Endothelial cell of coronary artery (primary cell): Measurements from ENCODE around the gene HS3ST6. TPM values are rescaled to one million over a fixed set of nuclear protein-coding genes. Genes with fewer than 3 reads are reported as not detected.

Source experiments
- total RNA-seq: library from RNA; depleted of rRNA; stranded (reverse); fragments of >200 nt; gene quantifications from 2 replicates; pipeline ENCODE4 v1.2.3, GENCODE V29; 2014

The HS3ST6 gene
- total RNA-seq: not detected in 2 replicates

DNA sequence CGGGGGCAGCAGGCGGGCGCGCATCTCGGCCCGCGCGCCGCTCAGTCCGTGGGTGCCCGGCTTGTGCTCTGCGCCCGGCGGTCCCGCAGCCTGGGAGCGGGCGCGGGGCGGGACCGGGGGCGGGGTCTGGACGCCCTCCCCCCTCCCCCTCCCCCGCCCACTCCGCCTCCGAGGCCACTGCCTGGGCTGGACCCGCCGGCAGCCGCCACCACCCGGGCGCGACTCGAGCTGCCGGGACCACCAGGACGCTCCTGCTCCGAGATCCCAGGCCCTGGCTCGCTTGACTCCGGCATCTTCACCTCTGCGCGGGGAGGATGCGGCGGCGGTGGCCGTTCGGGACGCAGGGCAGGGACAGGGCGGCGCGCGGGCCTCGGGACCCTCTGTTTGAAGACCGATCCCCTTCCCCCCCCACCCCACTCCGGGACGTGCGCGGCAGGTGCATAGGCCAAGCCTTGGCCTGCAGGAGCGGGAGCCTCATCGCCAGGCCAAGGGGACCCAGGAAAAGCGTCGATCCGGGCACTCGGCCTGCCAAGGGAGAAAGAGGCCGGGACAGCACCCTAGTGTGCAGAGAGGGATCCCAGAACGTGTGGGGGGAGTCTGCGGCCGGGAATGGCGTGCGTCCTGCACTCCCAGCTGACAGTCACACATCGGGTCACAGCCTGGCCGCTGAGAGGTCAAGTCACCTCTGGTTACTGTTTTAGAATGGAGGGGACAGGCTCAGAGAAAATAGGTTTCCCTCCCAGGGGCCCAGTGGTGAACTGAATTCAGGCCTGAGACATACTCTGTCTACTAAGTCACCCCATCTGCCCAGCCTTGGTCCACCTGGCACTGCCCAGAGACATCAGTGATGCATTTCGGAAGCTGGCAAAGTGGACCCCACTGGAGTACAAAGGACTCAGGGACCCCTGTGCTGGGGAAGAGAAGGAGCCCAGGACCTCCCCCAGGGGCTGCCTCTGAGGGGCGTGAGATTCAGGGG lies at the start of gene HS3ST6:
Gene HS3ST6 (minus strand): TSS at position 65 of the 976 bp plus-strand sequence. CDS start 92 bp downstream, outside the sequence.

DNA sequence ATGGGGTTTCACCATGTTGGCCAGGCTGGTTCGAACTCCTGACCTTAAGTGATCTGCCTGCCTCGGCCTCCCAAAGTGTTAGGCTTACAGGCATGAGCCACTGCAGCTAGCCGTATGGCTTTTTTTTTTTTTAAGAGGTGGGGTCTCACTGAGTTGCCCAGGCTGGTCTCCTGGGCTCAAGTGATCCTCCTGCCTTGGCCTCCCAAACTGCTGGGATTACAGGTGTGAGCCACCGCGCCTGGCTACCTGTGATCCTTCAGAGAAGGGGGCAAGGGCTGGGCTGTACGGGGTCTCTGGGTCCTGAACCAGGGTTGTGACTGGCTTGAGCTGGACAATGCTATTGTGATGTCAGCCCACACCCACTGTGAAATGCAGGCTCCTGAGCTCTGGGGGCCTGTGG lies 48.2 kb upstream of the HS3ST6 start, which contains the start of gene RNF151:
Gene RNF151 (plus strand): TSS at position 397 of the 400 bp plus-strand sequence. CDS start 26 bp downstream, outside the sequence.

GRCh38 chr16:1964506-1965395 lies 46.5 kb upstream of the HS3ST6 start, which contains the start of gene RPS2:
Gene RPS2 (minus strand): TSS chr16:1964826. CDS start chr16:1964625, 201 bp downstream.

DNA sequence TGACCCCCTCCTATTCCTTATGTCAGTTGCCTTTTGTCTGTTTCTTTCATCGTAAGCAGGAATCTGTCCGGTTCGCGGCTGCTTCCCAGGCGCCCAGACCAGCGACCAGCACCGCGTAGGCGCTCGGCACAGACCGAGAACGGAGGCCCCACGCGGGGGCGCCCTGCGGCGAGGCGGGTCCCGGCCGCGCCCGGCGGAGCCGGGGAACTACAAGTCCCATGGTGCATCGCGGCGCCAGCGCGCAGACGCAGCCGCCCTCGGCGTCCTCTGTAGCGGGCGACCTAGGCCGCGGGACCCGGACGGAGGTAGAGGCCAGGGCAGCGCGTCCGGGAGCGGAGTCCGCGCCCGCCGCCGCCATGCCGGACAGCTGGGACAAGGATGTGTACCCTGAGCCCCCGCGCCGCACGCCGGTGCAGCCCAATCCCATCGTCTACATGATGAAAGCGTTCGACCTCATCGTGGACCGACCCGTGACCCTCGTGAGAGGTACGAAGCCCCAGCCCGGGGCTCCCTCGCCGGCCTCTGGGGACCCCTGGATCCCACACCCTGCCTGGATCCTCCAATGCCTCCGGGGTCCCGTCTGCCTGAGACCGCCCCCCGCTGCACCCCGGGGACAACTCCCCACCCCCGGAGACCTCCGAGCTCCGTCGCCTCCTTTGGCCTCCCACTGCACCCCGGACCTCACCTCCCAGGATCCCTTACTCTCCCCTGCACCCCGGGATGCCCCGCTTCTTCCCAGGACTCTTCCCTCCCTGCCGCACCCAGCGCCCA lies 41.2 kb upstream of the HS3ST6 start, which contains the start of gene NDUFB10:
Gene NDUFB10 (plus strand): TSS at position 270 of the 771 bp plus-strand sequence. CDS start 87 bp downstream, at position 357.

DNA sequence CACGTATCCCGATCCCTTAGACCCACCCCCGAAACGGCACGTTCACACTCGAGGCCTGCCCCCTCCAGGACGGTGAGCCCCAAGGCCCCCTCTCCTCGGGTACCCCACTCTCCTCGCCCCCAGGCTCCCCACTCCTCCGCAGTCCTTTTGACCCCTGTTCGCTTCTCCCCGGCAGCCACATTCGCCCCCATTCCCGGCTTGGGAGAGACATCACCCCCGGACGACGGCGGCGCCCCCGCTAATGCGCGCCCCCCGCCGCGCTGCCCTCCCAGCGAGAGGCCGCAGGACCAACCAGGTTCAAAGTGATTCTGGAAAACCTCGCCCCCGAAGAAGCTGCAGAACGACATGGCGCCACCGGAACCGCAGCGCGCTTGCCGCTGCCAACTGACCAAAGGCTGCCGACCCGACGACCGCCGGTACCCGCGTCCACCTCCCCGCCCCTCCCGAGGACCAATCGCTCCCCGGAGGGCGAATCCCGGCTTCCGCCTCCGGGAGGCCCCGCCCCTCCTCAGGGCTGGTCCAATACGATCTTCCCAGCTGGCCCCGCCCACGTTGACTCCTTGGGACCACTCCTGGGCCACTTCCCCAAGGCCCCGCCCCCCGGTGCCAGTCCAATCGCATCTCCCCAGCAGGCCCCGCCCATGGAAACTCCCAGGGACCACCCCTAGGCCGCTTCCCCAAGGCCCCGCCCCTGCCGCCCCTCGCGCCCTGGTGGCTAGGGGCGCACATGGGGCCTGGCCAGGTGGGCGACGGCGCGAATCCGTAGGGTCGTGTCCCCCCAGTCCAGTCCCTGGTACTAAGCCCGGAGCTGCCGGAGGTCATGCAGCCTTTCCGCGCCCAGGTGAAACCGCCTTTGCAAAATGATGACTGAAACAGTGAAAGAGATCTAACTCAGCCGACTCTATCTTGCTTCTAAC lies 24.9 kb upstream of the HS3ST6 start, which contains the start of gene MSRB1:
Gene MSRB1 (minus strand): TSS at position 390 of the 917 bp plus-strand sequence. CDS start 43 bp downstream, at position 347.

GRCh38 chr16:1871974-1872635 lies 46.1 kb downstream of the HS3ST6 start, which contains the start of gene MEIOB:
Gene MEIOB (minus strand): TSS chr16:1872164. CDS start chr16:1868175, 3,989 bp downstream.

Other genes starting within 250 kb of the HS3ST6 start
- 42.3 and 45.2 TPM in 2 replicates for gene JPT2, start 240.1 kb downstream of the HS3ST6 start, total RNA-seq
- gene MAPK8IP3, start 212.2 kb downstream of the HS3ST6 start, total RNA-seq: 26.4 and 46.4 TPM in 2 replicates
- 32.7 and 53.0 TPM in 2 replicates for gene NME3, start 146.9 kb downstream of the HS3ST6 start, total RNA-seq
- 4.7 and 11.7 TPM in 2 replicates for gene EME2, start 145.6 kb downstream of the HS3ST6 start, total RNA-seq
- 107 and 111 TPM in 2 replicates for gene MRPS34, start 145.3 kb downstream of the HS3ST6 start, total RNA-seq
- gene SPSB3, start 135.8 kb downstream of the HS3ST6 start, total RNA-seq: 38.5 and 53.4 TPM in 2 replicates
- gene NUBP2, start 135.5 kb downstream of the HS3ST6 start, total RNA-seq: 73.8 and 74.3 TPM in 2 replicates
- not detected in 2 replicates for gene IGFALS, start 124.7 kb downstream of the HS3ST6 start, total RNA-seq
- gene HAGH, start 91.6 kb downstream of the HS3ST6 start, total RNA-seq: 74.0 and 91.0 TPM in 2 replicates
- 132 and 143 TPM in 2 replicates for gene FAHD1, start 91.2 kb downstream of the HS3ST6 start, total RNA-seq
- gene MEIOB, start 46.3 kb downstream of the HS3ST6 start, total RNA-seq: under 0.01 TPM in 1 of 2 replicates, not detected in the other
- 5.8 and 8.2 TPM in 2 replicates for gene MSRB1, start 24.8 kb upstream of the HS3ST6 start, total RNA-seq
- not detected in 2 replicates for gene RPL3L, start 36.3 kb upstream of the HS3ST6 start, total RNA-seq
- gene NDUFB10, start 41.1 kb upstream of the HS3ST6 start, total RNA-seq: 149 and 206 TPM in 2 replicates
- gene RPS2, start 46.4 kb upstream of the HS3ST6 start, total RNA-seq: 3,397 and 3,624 TPM in 2 replicates
- not detected in 2 replicates for gene RNF151, start 48.4 kb upstream of the HS3ST6 start, total RNA-seq
- 45.6 and 49.4 TPM in 2 replicates for gene TBL3, start 53.6 kb upstream of the HS3ST6 start, total RNA-seq
- not detected in 2 replicates for gene NOXO1, start 63.1 kb upstream of the HS3ST6 start, total RNA-seq
- gene GFER, start 65.8 kb upstream of the HS3ST6 start, total RNA-seq: 12.8 and 14.6 TPM in 2 replicates
- gene SYNGR3, start 71.6 kb upstream of the HS3ST6 start, total RNA-seq: 2.0 and 2.9 TPM in 2 replicates
- 17.7 and 23.6 TPM in 2 replicates for gene ZNF598, start 91.4 kb upstream of the HS3ST6 start, total RNA-seq
- 0.18 and 0.38 TPM in 2 replicates for gene NPW, start 101.4 kb upstream of the HS3ST6 start, total RNA-seq
- 63.8 and 66.9 TPM in 2 replicates for gene NHERF2, start 108.5 kb upstream of the HS3ST6 start, total RNA-seq
- 49.3 and 52.5 TPM in 2 replicates for gene NTHL1, start 129.4 kb upstream of the HS3ST6 start, total RNA-seq
- gene TSC2, start 129.6 kb upstream of the HS3ST6 start, total RNA-seq: 44.4 and 54.6 TPM in 2 replicates
- gene PKD1, start 217.5 kb upstream of the HS3ST6 start, total RNA-seq: 38.1 and 102 TPM in 2 replicates
- 0.75 and 1.3 TPM in 2 replicates for gene RAB26, start 230.2 kb upstream of the HS3ST6 start, total RNA-seq
- gene TRAF7, start 237.4 kb upstream of the HS3ST6 start, total RNA-seq: 88.0 and 89.5 TPM in 2 replicates